Eye (tissue), 1 donor: ENCODE data around the gene NISCH.

Experiments
- DNase-seq: peaks from one replicate; pipeline ENCODE4 v3.0.0-alpha.2; 2015

Gene NISCH

DNA sequence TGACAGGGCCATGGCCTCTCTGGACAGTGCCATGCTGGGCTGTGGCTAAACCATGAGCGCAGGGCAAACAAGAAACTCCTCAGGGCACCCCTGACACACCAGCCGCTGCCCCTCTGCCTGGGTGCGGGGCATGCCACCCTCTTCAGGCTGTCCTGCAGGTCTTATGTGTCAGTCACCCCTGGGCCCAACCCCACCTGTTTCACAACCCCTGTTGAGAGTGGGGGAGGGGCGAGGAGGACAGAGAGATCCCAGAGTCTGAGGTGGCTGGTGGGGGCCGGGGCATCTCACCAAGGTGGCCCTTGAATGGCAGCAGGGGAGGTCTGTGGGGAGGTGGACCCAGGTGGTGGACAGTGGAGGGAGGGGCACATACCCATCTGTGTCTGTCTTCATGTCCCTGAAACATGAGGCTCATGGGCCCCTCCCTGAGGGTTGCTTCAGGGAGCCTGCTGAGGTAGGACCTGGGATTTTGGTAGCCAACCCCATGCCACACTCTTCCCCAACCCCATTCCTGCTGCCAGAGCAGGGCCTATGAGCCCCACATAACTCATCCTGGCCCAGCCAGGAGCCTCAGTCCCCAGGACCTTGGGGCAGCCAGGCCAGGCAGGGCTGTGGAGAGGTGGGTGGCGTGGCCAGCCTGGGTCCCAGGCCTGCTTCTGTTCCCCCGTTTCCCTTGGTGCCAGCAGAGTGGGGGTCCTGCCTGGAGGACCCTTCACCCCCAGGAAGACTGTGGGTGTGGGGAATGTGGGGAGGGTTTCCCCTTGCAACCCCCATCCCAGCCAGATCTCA is 38.0 kb downstream of the NISCH start:
- DNase-seq: no peak

DNA sequence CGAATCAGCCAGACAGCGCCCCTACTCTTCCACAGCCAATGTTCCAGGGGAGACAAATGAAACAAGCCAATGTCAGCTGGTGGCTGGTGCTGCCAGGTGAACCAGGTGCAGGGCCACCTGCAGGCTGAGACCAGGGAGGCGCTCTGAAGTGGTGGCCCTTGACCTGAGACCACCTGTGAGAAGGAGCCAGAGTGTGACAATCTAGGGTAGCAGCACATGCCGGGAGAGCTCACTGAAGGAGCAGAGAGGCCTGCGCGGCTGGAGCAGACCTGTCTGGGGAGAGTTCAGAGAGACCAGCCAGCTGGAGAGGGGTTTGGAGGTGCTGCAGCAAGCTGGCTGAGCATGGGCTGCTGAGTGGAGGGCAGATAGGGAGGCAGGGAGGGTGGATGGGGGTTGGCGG is 39.0 kb downstream of the NISCH start:
- no peak for DNase-seq

DNA sequence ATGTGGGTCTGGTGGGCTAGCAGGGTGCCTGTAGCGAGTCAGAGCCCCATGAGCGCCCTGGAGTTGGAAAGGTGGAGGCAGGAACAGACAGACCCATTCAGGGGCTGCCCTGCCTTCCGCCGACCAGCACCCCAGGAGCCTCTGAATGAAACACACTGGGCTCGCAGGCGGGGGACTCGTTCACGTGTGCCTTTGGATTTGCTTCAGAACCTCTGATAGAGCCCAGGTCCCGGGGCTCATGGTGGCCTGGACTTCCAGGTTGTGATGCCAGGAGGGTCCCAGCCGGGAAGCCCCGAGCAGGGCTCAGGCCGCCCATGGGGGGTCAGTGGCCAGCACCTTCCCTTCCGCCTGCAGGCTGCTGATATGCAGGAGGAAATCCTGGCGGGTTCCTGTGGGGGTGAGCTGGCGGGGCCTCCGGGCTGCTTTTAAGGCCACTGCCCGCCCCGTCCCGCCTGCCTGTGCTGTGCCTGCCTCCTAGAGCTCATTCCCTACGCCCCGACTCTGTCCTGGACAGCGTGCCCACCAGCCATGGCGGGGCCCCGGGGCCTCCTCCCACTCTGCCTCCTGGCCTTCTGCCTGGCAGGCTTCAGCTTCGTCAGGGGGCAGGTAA is 39.6 kb downstream of the NISCH start, which contains the start of gene STAB1:
Gene STAB1 (plus strand): TSS at position 453 of the 610 bp plus-strand sequence. CDS start 76 bp downstream, at position 529.
- no peak for DNase-seq

DNA sequence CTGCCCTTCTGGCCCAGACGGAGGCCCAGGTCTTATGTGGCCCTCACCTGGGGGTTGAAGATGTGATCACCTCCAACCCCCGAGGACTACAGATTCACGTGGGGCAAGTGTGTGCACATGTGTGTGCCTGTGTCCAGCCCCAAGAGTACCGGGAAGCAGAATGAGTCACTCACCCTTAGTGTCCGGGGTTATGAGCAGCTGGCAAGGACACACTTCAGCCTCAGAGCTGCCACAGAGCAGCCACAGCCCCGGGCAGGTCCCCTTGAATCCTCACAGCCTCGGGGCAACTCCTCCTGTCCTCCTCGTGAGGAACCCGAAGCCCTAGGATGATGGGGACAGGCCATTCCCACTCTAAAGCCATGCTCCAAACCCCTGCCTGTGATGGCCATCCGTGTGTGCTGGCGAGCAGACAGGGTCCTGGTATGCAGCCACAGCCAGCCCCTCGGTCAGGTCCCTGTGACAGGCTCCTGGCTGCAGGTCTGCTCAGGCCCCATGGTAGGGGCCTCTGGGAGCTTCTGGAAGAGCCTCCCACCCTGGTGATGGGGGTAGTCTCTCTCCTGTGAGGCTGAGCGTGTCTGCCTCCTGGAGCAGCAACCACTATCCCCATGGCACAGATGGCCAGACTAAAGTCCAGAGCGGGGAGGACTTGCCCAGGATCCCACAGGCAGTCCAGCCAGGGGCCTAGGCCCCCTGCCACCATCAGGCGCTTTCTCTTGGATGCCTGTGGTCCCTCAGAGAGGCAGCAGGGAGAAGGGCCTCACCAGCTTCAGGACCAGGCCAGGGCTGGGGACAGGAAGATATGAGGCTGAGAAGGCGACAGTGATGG is 40.6 kb downstream of the NISCH start:
- DNase-seq: no peak

DNA sequence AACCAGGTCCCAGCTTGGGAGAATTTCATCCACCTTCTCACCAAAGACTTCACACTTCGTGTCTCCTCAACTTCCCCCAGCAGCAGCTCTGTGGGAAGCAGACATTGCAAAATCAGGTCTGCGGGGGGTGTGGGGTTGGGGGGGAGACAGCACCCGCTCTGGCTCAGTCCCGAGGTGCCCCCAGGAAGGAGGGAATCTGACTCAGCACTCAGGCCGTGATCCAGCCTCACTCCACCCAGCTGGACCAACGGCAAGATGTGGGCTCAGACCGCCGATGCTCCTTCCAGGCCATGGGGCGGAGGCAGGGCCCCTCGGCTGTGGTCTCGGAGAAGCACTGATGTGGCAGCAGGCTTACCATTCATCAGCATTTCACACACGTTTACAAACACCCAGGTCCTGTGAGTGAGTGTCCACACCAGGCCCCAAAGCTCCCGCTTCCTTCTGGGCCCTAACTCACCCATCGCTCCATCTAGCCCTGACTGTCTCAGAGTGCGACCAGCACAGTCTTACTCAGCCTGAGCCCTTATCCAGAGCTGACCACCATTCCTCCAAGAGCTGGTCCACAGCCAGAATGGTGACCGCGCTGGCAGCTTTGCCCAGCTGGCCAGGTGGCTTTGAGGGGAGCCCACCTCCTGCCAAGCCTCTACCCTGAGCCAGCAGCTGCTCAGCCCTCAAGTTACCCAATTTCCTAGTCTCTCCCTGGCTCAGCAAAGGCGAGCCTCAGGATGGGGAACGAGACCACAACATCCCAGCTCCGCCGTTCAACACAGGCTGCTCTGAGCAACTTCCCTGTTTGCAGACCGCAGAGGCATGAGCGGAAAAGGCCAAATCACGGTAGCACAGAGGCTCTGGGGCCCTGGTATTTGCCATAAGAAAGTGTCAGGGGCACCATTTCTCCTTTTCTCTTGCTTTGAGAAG is 43.0 kb downstream of the NISCH start:
- DNase-seq: no peak

DNA sequence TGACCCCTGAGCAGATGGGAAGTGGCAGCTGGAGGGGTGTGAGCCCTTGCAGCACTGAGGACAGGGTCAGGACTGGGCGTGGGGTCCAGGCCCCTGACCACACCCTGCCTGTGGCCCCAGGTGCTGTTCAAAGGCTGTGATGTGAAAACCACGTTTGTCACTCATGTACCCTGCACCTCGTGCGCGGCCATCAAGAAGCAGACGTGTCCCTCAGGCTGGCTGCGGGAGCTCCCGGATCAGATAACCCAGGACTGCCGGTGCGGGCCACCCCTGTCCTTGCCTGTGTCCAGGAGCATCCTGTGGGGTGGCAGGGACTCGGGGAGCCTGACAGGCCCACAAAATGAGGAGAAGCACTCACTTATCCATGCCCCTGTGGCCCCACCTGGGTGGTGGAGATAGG is 45.6 kb downstream of the NISCH start:
- DNase-seq: no peak

DNA sequence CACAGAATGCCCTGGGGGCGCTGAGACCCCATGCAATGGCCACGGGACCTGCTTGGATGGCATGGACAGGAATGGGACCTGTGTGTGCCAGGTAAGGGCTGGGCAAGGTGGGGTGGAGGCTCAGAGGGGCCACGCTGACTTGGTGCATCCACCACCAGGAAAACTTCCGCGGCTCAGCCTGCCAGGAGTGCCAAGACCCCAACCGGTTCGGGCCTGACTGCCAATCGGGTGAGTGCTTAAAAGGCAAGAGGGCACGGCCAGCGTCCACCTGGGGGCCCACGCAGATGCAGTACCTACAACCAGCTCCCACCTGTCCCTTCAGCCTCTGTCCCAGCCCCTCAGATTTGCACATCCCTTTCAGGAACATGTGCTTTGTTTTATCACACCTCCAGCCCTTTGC is 46.6 kb downstream of the NISCH start:
- no peak for DNase-seq

DNA sequence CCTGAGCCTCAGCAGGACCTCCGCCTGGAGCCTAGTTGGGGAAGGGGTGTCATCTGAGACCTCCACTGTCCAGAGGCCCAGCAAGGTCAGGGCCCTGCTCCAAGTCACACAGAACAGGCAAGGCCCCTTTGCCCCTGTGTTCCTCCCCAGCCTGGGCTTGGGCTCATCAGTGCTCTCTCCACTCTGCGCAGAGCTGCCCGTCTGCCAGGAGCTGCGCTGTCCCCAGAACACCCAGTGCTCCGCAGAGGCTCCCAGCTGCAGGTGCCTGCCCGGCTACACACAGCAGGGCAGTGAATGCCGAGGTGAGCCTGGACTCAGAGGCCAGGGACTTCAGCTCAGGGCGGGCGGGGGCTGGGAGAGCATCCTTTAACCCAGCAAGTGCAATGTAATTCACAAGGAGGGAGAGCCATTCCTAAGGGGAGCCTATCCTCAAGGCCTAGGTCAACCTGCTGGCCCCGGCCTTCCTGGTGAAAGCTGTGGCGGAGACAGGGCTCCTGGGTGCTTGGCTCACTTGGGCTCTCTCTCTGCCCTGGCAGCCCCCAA is 47.5 kb downstream of the NISCH start:
- DNase-seq: no peak

DNA sequence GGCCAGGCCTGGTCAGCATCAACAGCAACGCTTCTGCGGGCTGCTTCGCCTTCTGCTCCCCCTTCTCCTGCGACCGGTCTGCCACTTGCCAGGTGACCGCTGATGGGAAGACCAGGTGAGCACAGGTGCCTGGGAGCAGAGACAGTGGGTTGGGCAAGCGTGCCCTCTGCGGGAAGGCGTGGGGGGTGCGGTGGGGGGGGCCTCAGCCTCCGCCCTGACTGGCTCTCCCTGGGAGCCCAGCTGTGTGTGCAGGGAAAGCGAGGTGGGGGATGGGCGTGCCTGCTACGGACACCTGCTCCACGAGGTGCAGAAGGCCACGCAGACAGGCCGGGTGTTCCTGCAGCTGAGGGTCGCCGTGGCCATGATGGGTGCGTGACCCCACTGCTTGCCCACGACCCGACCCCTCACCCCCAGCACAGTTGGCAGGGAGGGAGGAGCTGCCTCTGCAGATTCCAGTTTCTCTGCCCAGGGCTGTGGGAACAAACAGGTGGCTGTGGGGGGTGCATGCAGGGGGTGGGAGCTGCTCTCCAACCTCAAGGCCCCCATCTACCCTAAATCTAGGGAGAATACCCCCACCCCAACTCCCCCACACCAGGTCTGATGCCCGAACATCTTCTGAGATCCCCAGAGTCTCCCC is 48.5 kb downstream of the NISCH start:
- DNase-seq: no peak

DNA sequence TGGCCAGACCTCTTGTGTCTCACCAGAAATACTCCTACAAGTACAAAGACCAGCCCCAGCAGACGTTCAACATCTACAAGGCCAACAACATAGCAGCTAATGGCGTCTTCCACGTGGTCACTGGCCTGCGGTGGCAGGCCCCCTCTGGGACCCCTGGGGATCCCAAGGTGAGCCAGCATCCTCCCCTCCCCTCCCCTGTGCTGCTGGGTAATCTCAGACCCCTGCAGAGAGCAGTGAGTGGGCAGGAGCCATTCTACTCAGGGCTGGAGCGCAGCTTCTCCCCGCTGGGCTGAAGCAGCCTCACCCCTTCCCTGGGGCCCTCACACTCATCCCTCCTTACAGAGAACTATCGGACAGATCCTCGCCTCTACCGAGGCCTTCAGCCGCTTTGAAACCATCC is 49.6 kb downstream of the NISCH start:
- DNase-seq: no peak

DNA sequence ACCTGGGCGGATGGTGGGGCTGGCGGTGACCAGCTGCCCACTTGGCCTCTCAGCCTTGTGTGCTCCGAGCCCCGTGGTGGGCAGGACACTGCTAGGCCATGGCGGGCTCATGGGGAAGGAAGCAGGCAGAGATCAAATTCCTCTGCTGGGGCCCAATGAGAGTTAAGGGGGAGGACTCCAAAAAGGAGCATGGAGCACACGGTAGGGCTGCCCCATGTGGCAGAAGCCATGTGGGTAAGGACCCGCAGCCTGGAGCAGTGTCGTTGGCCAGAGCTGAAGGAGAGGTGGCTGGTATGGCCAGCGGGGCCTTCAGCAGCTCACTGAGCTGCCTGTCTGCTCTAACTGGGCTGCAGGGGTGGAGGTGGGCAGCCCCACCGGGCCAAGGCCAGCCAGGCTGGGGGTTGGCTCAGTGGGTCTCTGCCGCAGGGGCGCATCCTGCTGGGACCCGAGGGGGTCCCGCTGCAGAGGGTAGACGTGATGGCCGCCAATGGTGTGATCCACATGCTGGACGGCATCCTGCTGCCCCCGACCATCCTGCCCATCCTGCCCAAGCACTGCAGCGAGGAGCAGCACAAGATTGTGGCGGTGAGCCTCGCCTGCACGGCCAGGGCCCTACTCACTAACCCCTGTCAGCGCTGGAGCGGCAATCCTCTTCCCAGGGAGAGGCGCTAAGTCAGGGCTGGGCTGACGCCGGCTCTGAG is 51.0 kb downstream of the NISCH start:
- DNase-seq: no peak

DNA sequence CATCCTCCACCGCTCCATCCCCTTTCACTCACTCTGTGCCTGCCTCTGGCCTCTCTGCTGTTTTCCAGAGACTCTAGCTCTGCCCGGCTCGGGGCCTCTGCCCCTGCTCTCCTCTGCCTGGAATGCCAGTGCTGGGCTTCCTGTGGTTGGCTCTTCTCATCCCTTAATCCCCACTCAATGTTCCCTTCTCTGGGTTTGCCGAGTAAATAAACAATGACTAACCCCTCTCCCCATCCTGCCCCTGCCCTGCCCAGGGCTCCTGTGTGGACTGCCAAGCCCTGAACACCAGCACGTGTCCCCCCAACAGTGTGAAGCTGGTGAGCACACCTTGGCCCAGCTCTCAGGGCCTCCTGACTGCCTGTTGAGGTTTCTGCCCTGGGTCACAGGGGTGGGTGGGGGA is 52.0 kb downstream of the NISCH start:
- no peak for DNase-seq

DNA sequence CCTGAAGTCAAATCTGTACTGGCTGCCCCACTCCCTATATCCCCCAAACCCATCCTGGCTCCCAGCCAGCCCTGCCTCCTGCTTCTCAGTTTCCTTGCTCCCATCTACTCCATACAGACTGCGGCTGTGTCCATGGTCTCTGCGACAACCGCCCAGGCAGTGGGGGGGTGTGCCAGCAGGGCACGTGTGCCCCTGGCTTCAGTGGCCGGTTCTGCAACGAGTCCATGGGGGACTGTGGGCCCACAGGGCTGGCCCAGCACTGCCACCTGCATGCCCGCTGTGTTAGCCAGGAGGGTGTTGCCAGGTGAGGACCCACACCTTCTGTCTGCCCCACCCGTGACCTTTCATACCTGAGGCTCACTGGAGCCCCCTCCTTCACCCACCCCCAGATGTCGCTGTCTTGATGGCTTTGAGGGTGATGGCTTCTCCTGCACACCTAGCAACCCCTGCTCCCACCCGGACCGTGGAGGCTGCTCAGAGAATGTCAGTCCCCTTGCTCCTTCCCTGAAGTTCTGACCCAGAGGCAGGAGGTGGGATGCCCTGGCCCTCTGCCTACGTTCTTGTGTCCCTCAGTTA is 54.4 kb downstream of the NISCH start:
- DNase-seq: no peak

DNA sequence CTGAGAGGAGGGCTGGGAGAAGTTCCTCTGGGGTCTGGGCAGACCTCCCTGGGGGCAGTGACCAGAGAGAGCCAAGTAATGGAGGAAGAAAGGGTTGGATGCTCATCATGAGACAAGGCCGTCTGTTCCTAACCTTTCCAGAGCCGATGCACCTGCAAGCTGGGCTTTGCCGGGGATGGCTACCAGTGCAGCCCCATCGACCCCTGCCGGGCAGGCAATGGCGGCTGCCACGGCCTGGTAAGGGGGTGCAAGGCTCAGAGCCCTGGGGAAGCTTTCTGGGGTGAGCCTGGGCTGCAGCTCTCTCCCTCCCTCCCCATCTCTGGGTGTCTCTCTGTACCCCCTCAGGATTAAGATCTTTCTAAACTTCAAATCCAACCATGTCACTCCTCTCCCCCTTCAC is 56.1 kb downstream of the NISCH start:
- no peak for DNase-seq

DNA sequence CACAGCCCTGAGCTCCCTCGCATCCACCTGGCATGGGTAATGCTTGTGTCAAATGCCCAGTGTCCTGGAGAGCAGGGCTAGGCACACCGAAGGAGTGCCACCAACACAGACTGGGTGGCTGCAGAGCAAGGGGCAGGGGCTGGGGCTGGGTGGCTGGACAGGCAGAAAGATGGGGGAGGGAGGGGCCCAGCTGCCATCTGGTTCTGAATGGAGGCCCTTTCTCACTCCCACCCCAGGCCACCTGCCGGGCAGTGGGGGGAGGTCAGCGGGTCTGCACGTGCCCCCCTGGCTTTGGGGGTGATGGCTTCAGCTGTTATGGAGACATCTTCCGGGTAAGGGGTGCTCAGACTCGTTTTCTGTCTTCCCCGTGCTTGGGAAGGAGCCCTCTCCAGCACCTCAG is 56.7 kb downstream of the NISCH start:
- no peak for DNase-seq

DNA sequence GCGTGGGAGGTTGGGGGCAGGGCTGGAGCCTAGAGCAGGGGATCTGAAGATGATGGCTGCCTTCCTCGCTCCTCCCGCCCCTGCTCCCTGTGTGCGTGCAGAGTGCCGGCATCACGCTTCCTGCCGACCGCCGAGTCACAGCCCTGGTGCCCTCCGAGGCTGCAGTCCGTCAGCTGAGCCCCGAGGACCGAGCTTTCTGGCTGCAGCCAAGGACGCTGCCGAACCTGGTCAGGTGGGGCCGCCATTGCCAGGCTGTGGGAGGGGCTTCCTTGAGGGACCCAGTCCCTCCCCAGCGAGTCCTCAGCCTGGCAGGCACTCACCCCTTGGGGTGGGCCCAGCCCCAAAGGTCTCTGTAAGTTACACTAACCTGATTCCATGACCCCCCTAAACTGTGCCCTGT is 57.3 kb downstream of the NISCH start:
- no peak for DNase-seq

DNA sequence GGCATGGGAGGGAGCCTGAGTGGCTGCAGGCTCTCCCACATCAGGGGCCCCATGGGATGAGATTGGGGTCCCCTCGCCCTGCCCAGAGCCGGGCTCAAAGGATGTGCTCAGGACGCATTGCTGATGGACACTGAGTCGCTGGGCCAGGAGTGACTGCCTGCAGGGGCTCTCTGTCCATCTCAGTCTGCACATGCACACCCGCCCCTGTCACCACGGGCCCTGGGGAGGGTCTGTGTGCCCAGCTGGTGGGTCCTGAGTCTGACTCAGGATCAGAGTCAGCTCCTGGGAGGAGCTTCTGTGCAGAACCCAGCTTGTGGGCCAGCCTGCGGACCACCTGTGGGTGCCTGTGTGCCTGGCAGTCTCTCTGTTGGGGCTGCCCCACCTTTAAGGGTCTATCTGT is 57.9 kb downstream of the NISCH start:
- DNase-seq: no peak

DNA sequence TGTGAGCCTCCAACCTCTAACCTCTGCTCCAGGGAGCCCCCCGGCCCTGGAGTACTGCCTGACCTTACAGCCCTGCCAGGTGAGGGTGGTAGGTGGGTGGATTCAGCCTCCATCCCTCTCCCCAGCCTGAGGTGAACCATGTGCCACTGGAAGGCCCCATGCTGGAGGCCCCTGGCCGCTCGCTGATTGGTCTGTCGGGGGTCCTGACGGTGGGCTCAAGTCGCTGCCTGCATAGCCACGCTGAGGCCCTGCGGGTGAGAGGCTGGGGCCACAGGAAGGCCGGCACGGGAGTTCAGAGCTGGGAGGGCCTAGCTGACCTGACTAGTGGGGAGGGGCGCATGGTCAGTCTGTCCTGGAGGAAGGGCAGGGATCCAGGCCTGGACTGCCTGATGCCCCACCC is 59.2 kb downstream of the NISCH start:
- DNase-seq: no peak

DNA sequence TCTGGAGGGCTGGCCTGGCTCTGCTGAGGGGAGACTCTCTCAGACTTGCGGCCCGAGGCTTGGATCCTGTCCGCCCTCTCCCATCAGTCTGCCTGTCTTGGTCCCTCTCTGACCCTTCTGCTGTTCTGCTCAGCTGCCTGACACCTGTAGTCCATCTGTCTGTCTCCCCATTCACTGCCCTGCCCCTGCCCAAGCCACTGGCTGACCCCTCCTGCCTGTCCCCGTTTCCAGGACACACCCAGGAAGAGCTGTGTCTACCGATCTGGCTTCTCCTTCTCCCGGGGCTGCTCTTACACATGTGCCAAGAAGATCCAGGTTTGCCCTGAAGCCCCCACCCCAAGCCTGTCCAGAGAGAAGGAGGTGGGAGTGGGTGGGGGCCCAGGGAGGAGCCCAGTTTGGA is 59.8 kb downstream of the NISCH start:
- no peak for DNase-seq

DNA sequence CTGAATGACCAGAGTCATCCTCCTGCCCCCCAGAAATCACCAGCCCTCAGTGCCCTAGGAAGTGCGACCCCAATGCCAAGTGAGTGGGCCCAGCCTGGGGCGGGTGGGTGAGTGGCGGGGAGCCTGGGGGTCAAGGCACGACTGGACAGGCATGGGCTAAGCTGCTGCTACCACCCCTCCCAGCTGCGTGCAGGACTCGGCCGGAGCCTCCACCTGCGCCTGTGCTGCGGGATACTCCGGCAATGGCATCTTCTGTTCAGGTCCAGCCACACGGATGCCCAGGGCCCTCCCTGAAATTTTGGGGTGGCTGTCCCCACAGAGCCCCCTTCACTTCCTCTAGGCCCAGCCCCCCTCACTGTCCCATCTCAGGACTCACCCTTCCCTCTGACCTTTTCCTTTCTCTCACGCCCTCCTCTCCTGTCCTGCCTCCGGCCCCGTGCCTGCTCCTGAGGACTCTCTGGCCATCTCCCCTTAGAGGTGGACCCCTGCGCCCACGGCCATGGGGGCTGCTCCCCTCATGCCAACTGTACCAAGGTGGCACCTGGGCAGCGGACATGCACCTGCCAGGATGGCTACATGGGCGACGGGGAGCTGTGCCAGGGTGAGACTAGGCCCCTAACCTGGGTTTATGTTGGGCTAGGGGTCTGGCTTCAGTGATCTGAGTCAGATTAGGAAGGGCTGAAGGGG is 61.2 kb downstream of the NISCH start:
- DNase-seq: no peak
